ENCODE data around the gene COL9A2. TPM values are rescaled to one million over a fixed set of nuclear protein-coding genes. Genes with fewer than 3 reads are reported as not detected.
"Not testable (repeated sequence)": the region's sequence is repeated elsewhere in the genome, so short reads cannot be mapped to it uniquely, and the experiment has no call there.

The COL9A2 gene
- total RNA-seq, 2 experiments from 2014 or later = 1.2 to 1.9 TPM

DNA sequence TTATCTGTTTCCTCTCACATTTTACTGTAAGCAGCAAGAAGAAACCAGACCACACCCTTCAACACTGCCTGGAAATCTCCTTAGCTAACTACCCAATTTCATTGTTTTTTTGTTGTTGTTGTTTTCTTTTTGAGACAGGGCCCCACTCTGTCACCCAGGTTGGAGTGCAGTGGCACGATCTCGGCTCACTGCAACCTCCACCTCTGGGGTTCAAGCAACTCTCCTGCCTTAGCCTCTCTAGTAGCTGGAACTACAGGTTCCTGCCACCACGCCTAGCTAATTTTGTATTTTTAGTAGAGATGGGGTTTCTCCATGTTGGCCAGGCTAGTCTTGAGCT lies 25.3 kb upstream of the COL9A2 start:
- not testable (repeated sequence) for H3K4me3 Mint-ChIP-seq; H3K27me3 Mint-ChIP-seq; DNase-seq; H3K9me3 Mint-ChIP-seq; H3K36me3 Mint-ChIP-seq (ENCODE audit: low read depth)
- Mint-ChIP-seq H3K27ac (peak overlapping the region; percentile 86), H3K4me1 (peaks cover 58% of the 10 kb centered on the region)
- POLR2A ChIA-PET = interaction anchor here (0.6 to 0.9 kb wide), 2 partner anchors 43 to 80 kb away, joined by 3 read pairs; no protein-coding TSS in a partner anchor
- CTCF ChIA-PET = interaction anchor here (1.2 to 5.8 kb wide), 9 partner anchors 9 to 189 kb away, joined by 3 to 24 read pairs (median 8); partner anchors contain the start of gene COL9A2

DNA sequence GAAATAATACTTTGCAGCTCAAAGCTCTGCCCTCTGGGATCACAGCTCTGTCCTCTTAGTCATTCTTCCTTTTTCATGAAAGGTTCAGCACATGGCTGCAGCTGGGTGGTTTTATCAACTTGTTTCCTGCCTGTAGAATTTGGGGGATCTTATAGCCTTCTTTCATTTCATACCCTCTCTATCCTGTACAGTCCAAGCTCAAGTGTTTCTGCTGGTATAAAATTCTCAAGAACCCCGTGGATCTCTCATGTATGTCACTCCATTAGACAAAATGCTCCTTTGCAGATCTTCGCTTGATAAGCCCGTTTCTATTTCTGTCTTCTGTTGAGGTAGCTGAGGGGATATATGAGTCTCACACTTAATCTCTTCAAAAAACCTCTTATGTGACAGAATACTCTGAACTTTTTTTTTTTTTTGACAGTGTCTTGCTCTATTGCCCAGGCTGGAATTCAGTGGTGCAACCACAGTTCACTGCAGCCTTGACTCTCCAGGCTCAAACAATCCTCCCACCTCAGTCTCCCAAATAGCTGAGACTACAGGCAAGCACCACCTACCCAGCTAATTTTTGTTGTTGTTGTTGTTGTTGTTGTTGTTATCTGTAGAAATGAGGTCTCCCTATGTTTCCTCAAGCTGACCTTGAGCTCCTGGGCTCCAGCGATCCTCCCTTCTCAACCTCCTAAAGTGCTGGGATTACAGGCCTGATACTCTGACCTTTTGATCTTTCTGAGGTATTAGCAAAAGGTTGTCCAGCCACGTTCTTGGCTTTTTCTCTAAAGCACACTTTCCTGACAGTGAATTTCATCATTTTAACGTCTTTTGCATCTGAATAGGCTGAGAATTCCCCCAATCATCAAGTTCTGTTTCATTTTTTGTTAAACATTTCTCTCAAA lies 24.6 kb upstream of the COL9A2 start:
- peak overlapping the region; percentile 86 for H3K27ac Mint-ChIP-seq
- ChIA-PET CTCF (interaction anchor here (0.7 to 5.8 kb wide), 14 partner anchors 10 to 257 kb away, joined by 3 to 24 read pairs (median 4); partner anchors contain the start of gene COL9A2), POLR2A (interaction anchor here (0.6 to 0.9 kb wide), 3 partner anchors 44 to 86 kb away, joined by 3 to 6 read pairs (median 3); no protein-coding TSS in a partner anchor)
- H3K9me3 Mint-ChIP-seq = no peaks in the 10 kb centered on the region
- no peak overlapping the region for H3K4me3 Mint-ChIP-seq
- DNase-seq = no peak
- peaks cover 58% of the 10 kb centered on the region for H3K4me1 Mint-ChIP-seq
- no peaks in the 10 kb centered on the region for H3K36me3 Mint-ChIP-seq (ENCODE audit: low read depth)
- H3K27me3 Mint-ChIP-seq = no peaks in the 10 kb centered on the region

DNA sequence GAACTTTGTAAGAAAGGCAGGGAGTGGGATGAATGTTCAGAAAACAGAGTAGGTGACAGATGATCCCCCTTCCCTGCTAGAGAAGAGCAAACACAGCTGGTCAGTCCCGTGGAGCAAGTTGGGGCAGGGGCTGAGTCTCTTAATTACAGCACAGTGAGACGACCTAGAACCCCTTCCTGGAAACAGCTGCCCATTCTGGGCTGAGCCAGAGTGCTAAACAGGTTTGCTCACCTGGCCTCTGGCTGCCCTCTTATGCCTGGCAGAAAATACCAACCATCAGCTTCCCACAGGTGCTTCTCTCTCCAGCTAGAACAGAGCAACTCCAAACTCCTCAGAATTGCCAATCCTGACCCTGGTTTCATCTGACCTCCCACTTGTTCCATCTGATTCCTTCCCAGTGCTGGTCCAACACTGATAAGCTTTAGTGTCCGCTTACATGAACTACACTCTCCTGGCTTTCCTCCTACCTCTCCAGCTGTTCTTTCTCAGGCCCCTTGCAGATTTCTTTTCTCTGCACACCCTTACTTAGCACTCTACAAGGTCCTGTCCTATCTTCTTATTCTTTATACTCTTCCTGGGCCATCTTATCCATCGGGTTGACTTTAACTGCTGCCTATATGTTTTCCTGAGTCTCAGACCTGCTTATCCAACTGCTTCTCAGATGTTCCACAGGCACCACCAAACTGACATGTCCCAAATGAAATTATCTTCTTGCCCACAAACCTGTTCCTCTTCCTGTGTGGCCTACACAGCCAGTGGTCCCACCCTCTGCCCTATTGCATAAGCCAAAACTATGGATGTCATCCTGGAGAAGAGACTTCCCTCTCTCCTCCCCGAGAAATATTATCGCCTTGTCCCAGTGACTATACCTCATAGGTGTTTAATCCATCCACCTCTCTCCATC lies 22.6 kb upstream of the COL9A2 start:
- no peaks in the 10 kb centered on the region for H3K27me3 Mint-ChIP-seq
- H3K27ac Mint-ChIP-seq = no peak overlapping the region
- DNase-seq = no peak
- no peaks in the 10 kb centered on the region for H3K9me3 Mint-ChIP-seq
- H3K4me1 Mint-ChIP-seq = peaks cover 51% of the 10 kb centered on the region
- POLR2A ChIA-PET = no interaction called here
- CTCF ChIA-PET = interaction anchor here (0.6 to 6.7 kb wide), 47 partner anchors 9 to 493 kb away, joined by 3 to 98 read pairs (median 5); partner anchors contain the start of genes COL9A2, SMAP2 and TMCO2
- no peak overlapping the region for H3K4me3 Mint-ChIP-seq
- H3K36me3 Mint-ChIP-seq (ENCODE audit: low read depth) = no peaks in the 10 kb centered on the region

DNA sequence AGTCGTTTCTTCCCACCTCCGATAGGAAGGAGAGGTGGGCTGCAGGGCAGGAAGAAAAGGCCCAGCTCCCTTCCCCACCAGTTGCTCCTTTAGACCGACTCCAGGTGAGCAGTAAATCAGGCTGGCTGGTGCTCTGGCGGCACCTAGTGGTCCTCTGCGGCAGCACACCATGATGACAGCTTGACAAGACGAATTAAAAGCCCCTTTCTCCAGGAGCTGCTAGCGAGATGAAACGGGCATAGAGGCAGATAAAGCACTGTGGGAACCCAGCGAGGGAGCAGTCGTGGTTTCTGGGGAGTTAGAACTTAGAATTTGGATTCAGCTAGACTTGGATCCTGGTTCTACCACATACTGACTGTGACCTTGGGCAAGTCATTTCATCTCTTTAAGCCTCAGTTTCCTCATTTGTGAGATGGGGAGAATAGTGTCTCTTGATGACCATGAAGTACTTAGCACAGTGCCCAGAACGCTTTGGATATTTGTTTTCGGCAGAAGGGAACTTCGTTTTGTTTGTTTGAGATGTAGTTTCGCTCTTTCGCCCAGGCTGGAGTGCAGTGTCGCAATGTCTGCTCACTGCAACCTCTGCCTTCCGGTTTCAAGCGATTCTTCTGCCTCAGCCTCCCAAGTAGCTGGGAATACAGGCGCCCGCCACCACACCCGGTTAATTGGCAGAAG lies 21.8 kb upstream of the COL9A2 start:
- Mint-ChIP-seq H3K9me3 (no peaks in the 10 kb centered on the region), H3K4me1 (peaks cover 43% of the 10 kb centered on the region), H3K4me3 (no peak overlapping the region), H3K27ac (peak overlapping the region; percentile 2), H3K36me3 (ENCODE audit: low read depth) (no peaks in the 10 kb centered on the region), H3K27me3 (no peaks in the 10 kb centered on the region)
- DNase-seq = peak; percentile 91
- ChIA-PET POLR2A (interaction anchor here (0.5 kb wide), 1 partner anchor 8 kb away, joined by 3 read pairs; no protein-coding TSS in a partner anchor), CTCF (interaction anchor here (0.6 to 6.7 kb wide), 59 partner anchors 10 to 492 kb away, joined by 3 to 98 read pairs (median 4); partner anchors contain the start of genes COL9A2, SMAP2 and TMCO2)

DNA sequence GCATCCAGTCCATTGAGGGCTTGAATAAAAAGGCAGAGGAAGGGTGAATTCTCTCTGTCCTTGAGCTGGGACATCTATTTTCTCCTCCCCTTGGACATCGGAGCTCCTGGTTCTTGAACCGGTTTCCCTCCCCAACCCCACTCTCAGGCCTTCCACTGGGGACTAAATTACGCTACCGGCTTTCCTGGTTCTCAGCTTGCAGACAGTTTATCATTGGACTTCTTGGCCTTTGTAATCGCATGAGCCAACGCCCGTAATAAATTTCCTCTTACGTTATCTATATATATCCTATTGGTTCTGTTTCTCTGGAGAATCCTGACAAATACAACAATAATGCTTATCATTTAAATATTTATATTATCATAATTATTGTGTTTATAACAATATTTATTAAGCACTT lies 20.4 kb upstream of the COL9A2 start:
- H3K27ac Mint-ChIP-seq = no peak overlapping the region
- CTCF ChIA-PET = interaction anchor here (1.0 to 6.7 kb wide), 16 partner anchors 11 to 263 kb away, joined by 3 to 98 read pairs (median 12); partner anchors contain the start of gene COL9A2
- H3K4me1 Mint-ChIP-seq = peaks cover 34% of the 10 kb centered on the region
- no peak overlapping the region for H3K4me3 Mint-ChIP-seq
- H3K9me3 Mint-ChIP-seq = peaks cover 5% of the 10 kb centered on the region
- no peaks in the 10 kb centered on the region for H3K27me3 Mint-ChIP-seq
- no peaks in the 10 kb centered on the region for H3K36me3 Mint-ChIP-seq (ENCODE audit: low read depth)
- POLR2A ChIA-PET = no interaction called here
- DNase-seq = no peak

DNA sequence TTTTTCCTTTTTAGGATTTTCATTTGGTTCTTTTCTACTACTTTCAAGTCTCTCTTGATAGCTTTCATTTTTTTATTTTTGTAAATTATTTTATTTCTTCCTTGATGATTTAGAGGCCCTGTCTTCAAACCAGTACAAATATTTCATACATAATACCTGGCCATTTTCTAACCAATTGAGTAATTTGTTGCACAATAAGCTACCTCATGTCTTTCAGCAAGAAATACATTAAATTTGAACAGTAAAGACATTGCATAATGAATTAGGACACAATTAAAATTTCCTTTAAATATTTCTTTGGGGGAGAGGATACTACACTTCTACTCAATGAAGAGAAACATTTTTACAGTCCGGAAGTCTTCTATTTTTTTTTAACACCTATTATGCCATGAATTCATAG lies 15.6 kb upstream of the COL9A2 start:
- DNase-seq = no peak
- H3K27me3 Mint-ChIP-seq = no peaks in the 10 kb centered on the region
- H3K9me3 Mint-ChIP-seq = peaks cover 8% of the 10 kb centered on the region
- CTCF ChIA-PET = no interaction called here
- POLR2A ChIA-PET = no interaction called here
- peaks cover 3% of the 10 kb centered on the region for H3K36me3 Mint-ChIP-seq (ENCODE audit: low read depth)
- H3K4me1 Mint-ChIP-seq = no peaks in the 10 kb centered on the region
- no peak overlapping the region for H3K27ac Mint-ChIP-seq
- no peak overlapping the region for H3K4me3 Mint-ChIP-seq

DNA sequence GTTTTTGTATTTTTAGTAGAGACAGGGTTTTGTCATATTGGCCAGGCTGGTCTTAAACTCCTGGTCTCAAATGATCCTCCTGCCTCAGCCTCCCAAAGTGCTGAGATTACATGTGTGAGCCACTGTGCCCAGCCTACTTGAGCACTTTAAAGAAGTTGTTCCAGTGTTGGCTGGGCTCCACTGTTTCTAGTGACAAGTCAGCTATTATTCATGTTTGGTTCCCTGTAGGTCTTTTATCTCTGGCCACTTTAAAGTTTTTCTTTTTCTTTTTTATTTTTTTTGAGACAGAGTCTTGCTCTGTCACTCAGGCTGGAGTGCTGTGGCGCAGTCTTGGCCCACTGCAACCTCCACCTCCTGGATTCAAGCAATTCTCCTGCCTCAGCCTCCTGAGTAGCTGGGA lies 14.3 kb upstream of the COL9A2 start:
- H3K4me1 Mint-ChIP-seq; H3K27ac Mint-ChIP-seq; DNase-seq; H3K9me3 Mint-ChIP-seq; H3K36me3 Mint-ChIP-seq (ENCODE audit: low read depth); H3K4me3 Mint-ChIP-seq; POLR2A ChIA-PET; H3K27me3 Mint-ChIP-seq: not testable (repeated sequence)
- CTCF ChIA-PET = interaction anchor here (0.8 kb wide), 1 partner anchor 10 kb away, joined by 3 read pairs; no protein-coding TSS in a partner anchor

DNA sequence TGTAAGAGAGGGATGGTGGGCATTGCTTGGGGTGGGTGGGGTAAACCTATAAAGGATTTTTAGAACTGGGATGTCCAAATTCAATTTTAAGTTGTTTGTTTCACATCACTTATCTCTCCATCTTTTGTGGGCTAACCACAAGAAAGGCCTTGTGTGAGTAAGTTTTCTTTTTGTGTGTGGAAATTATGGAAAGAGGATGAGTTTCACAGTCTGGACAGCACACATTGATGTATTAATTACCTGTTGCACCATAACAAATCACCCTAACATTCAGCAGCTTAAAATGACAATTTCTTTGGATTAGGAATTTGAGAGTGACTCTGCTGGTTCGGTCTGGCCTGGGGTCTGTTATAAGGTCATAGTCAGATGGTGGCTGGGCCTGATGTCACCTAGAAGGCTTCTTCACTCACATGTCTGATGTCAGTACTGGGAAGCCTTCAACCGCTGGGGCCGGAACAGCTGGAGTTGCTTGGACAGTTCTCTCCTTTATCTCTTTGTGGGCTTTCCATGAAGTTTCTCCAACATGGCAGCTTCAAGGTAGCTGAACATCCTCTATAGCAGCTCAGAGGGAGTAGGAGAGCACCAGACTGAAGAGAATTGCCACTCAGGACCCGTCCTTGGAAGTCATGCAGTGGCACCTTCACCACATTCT lies 2.0 kb upstream of the COL9A2 start:
- H3K36me3 Mint-ChIP-seq (ENCODE audit: low read depth) = peaks cover 1% of the 10 kb centered on the region
- H3K4me1 Mint-ChIP-seq = peaks cover 40% of the 10 kb centered on the region
- H3K27me3 Mint-ChIP-seq = peaks cover 27% of the 10 kb centered on the region
- no peak overlapping the region for H3K27ac Mint-ChIP-seq
- H3K9me3 Mint-ChIP-seq = no peaks in the 10 kb centered on the region
- ChIA-PET POLR2A (no interaction called here), CTCF (interaction anchor here (1.0 to 10.2 kb wide), 5 partner anchors 18 to 240 kb away, joined by 3 to 95 read pairs (median 3); no protein-coding TSS in a partner anchor)
- no peak overlapping the region for H3K4me3 Mint-ChIP-seq
- DNase-seq = peak; percentile 12

DNA sequence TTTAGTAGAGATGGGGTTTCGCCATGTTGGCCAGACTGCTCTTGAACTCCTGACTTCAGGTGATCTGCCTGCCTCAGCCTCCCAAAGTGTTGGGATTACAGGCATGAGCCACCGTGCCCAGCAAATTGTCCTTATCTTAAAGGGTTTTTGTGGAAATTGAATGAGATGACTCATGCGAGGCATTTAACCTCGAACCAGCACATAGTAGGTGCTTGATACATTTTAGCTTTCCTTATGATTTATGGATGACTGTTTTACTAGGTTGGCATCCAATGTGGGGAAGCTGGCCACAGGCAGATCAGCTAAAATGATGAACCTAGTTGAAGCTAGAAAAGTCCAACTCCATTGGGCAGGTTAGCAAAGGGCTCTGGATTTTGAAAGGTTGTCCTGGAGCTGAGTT lies 1.4 kb upstream of the COL9A2 start:
- ChIA-PET CTCF (interaction anchor here (0.6 to 10.2 kb wide), 7 partner anchors 18 to 240 kb away, joined by 3 to 95 read pairs (median 4); no protein-coding TSS in a partner anchor), POLR2A (no interaction called here)
- no peak for DNase-seq
- H3K4me1 Mint-ChIP-seq = peaks cover 43% of the 10 kb centered on the region
- no peak overlapping the region for H3K27ac Mint-ChIP-seq
- H3K4me3 Mint-ChIP-seq = no peak overlapping the region
- peaks cover 1% of the 10 kb centered on the region for H3K36me3 Mint-ChIP-seq (ENCODE audit: low read depth)
- H3K9me3 Mint-ChIP-seq = no peaks in the 10 kb centered on the region
- peaks cover 25% of the 10 kb centered on the region for H3K27me3 Mint-ChIP-seq

DNA sequence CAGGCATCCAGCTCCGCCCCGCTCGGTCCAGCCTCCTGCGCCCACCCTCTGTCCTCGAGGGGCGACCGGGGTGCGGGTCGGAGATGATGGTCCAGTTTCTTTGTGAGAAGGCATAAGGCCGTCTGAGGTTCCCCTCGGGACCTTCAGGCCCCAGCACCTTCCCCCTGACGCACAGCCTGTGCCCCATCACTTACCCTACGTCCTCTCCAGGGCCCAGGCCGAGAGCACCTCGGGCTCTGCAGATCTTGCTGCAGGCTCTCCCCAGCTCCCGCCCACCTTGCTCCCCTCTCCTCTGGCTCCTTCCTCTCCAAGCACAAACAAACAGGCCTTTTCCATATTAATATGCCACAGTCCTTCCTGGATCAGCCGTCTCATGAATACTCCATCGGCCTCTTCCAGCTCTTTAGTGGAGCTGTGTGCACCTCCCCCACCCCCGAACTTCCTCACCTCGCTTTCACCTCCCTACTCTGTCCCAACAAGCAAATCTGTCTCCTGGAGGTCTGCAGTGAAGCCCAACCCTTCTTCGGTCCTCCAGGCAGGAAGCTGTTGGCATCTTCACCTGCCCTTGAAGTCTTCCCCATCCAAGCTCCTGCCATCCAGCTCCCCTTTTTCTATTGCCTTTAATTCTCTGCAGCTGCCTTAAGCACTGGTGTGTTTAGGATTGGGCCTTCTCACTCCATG lies 448 bp upstream of the COL9A2 start:
- Mint-ChIP-seq H3K4me3 (peak overlapping the region; percentile 37), H3K4me1 (peaks cover 49% of the 10 kb centered on the region), H3K9me3 (no peaks in the 10 kb centered on the region), H3K27ac (peak overlapping the region; percentile 52), H3K36me3 (ENCODE audit: low read depth) (peaks cover 1% of the 10 kb centered on the region), H3K27me3 (peaks cover 25% of the 10 kb centered on the region)
- ChIA-PET CTCF (interaction anchor here (0.6 to 10.2 kb wide), 5 partner anchors 19 to 164 kb away, joined by 4 to 95 read pairs (median 15); no protein-coding TSS in a partner anchor), POLR2A (no interaction called here)
- DNase-seq = no peak

Measured in activated CD4-positive, alpha-beta T cell treated with anti-CD3 and anti-CD28 coated beads, Interleukin-2, amount 10 ng/mL, durations not matched to agents 7 days and 5 days (primary cell).